Tibial artery (tissue), 4 donors: ENCODE data around the gene PARN.

Source experiments
- DNase-seq, 2 donors: peaks; one replicate each; pipeline ENCODE4 v3.0.0-alpha.2; 2019
- H3K27ac ChIP-seq, 2 donors: fragments of 200-600 bp; sonication (generic) in 1 of 2; 1 replicate in 1 of 2; 2 replicates in 1 of 2; pipeline ENCODE4 v1.5.1; 2018 to 2019; ENCODE audit warnings: mild to moderate bottlenecking in 1 of 2
- H3K27me3 ChIP-seq, 2 donors: fragments of 200-600 bp; sonication (generic) in 1 of 2; one replicate each; pipeline versions ENCODE4 v1.5.1 to v1.6.0; 2016 to 2019
- H3K36me3 ChIP-seq, 3 donors: fragments of 200-600 bp; sonication (generic) in 2 of 3; one replicate each; pipeline ENCODE4 v1.5.1; 2016 to 2019; ENCODE audit warnings: mild to moderate bottlenecking in 2 of 3
- H3K4me1 ChIP-seq, 4 donors: fragments of 200-600 bp; sonication (generic) in 2 of 4; 1 replicate in 3 of 4; 2 replicates in 1 of 4; pipeline ENCODE4 v1.5.1; 2016 to 2019
- H3K4me3 ChIP-seq, 2 donors: fragments of 200-600 bp; sonication (generic) in 1 of 2; 1 replicate in 1 of 2; 2 replicates in 1 of 2; pipeline ENCODE4 v1.5.1; 2018 to 2019; ENCODE audit warnings: mild to moderate bottlenecking in 2 of 2
- H3K9me3 ChIP-seq, 3 donors: fragments of 200-600 bp; sonication (generic) in 1 of 3; one replicate each; pipeline ENCODE4 v1.5.1; 2016 to 2019
- intact Hi-C: fragments of 100-400 bp; cut with DNase I; formaldehyde crosslinking; loops from one replicate; pipeline ENCODE4 v1.15.0; 2023; ENCODE audit warnings: low total_unique reads
- TF ChIP-seq, protein P1 (sequence below), 2 experiments: fragments of 200-600 bp in 1 of 2; fragments of 450-650 bp in 1 of 2; IDR thresholded peaks; one replicate each; pipeline ENCODE4 v1.5.1; 2017 to 2019; ENCODE audit warnings: antibody characterized with exemption in 2 of 2, mild to moderate bottlenecking in 1 of 2, moderate library complexity in 1 of 2

PARN gene

GRCh38 chr16:14529010-14529669, 100.9 kb downstream of the PARN start:
- Histone ChIP-seq H3K27ac (peak overlapping the region; percentile 36 to 66), H3K9me3 (no peaks in the 10 kb centered on the region), H3K27me3 (no peaks in the 10 kb centered on the region), H3K4me1 (peaks cover 5 to 31% (median 24%) of the 10 kb centered on the region in 4 donors), H3K4me3 (peak overlapping the region; percentile 21 to 45), H3K36me3 (peaks cover 0 to 4% (median 0%) of the 10 kb centered on the region in 3 donors)
- DNase-seq: peak; percentile 63 to 90
- TF ChIP-seq, protein P1, sequence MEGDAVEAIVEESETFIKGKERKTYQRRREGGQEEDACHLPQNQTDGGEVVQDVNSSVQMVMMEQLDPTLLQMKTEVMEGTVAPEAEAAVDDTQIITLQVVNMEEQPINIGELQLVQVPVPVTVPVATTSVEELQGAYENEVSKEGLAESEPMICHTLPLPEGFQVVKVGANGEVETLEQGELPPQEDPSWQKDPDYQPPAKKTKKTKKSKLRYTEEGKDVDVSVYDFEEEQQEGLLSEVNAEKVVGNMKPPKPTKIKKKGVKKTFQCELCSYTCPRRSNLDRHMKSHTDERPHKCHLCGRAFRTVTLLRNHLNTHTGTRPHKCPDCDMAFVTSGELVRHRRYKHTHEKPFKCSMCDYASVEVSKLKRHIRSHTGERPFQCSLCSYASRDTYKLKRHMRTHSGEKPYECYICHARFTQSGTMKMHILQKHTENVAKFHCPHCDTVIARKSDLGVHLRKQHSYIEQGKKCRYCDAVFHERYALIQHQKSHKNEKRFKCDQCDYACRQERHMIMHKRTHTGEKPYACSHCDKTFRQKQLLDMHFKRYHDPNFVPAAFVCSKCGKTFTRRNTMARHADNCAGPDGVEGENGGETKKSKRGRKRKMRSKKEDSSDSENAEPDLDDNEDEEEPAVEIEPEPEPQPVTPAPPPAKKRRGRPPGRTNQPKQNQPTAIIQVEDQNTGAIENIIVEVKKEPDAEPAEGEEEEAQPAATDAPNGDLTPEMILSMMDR (IDR thresholded peaks at IDR 0.05): peak; percentile 62 to 90
- intact Hi-C loops: loop anchor here (5.0 kb wide), 2 partner anchors 282 to 607 kb away; partner anchors contain the start of gene ERCC4

GRCh38 chr16:14528306-14528705, 101.8 kb downstream of the PARN start:
- Histone ChIP-seq H3K9me3 (no peaks in the 10 kb centered on the region), H3K4me3 (no peak overlapping the region), H3K4me1 (peaks cover 5 to 31% (median 24%) of the 10 kb centered on the region in 4 donors), H3K27me3 (no peaks in the 10 kb centered on the region), H3K36me3 (peaks cover 0 to 4% (median 0%) of the 10 kb centered on the region in 3 donors), H3K27ac (peak overlapping the region; percentile 66 to 78)
- DNase-seq: no peak
- TF ChIP-seq, protein P1 (IDR thresholded peaks at IDR 0.05): no peak
- intact Hi-C loops: loop anchor here (1.0 to 5.0 kb wide), 3 partner anchors 227 to 606 kb away; partner anchors contain the start of gene ERCC4

- Histone ChIP-seq H3K9me3 (no peaks in the 10 kb centered on the region), H3K27me3 (no peaks in the 10 kb centered on the region), H3K4me3 (no peak overlapping the region), H3K36me3 (no peaks in the 10 kb centered on the region), H3K4me1 (peaks cover 5 to 31% (median 24%) of the 10 kb centered on the region in 4 donors), H3K27ac (peak overlapping the region; percentile 66 to 78)
- TF ChIP-seq, protein P1 (IDR thresholded peaks at IDR 0.05): no peak
- intact Hi-C loops: loop anchor here (1.0 to 5.0 kb wide), 3 partner anchors 226 to 605 kb away; partner anchors contain the start of gene ERCC4
- DNase-seq: peak; percentile 68 to 85
Measured at GRCh38 chr16:14527411-14528044, 102.5 kb downstream of the PARN start.

DNA sequence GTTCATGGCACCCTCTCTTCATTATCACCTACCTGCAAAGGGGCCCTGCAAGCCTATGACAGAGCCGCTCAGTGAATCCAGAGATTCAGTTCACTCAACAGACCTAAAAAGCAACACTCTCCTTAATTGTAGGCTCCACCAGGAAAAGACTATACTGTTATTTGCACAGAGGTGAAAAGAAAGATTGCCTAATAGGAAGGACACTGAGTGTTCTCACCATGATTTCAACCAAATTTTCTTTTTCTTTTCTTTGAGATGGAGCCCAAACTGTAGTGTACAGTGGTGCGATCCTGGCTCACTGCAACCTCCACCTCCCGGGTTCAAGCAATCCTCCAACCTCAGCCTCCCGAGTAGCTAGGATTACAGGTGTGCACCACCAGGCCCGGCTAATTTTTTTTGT, 104.5 kb downstream of the PARN start:
- H3K27ac ChIP-seq: no peak overlapping the region
- H3K4me3 ChIP-seq: no peak overlapping the region
- peaks cover 5 to 31% (median 24%) of the 10 kb centered on the region in 4 donors for H3K4me1 ChIP-seq
- no peaks in the 10 kb centered on the region for H3K9me3 ChIP-seq
- intact Hi-C loops: loop anchor here (5.0 kb wide), 2 partner anchors 278 to 603 kb away; partner anchors contain the start of gene ERCC4
- TF ChIP-seq, protein P1 (IDR thresholded peaks at IDR 0.05): no peak
- H3K27me3 ChIP-seq: no peaks in the 10 kb centered on the region
- no peak for DNase-seq
- H3K36me3 ChIP-seq: no peaks in the 10 kb centered on the region

GRCh38 chr16:14524979-14525378, 105.1 kb downstream of the PARN start:
- TF ChIP-seq, protein P1 (IDR thresholded peaks at IDR 0.05): no peak
- H3K9me3 ChIP-seq: no peaks in the 10 kb centered on the region
- no peak overlapping the region for H3K27ac ChIP-seq
- peaks cover 5 to 31% (median 24%) of the 10 kb centered on the region in 4 donors for H3K4me1 ChIP-seq
- no peak for DNase-seq
- H3K4me3 ChIP-seq: no peak overlapping the region
- no peaks in the 10 kb centered on the region for H3K27me3 ChIP-seq
- H3K36me3 ChIP-seq: no peaks in the 10 kb centered on the region
- intact Hi-C loops: loop anchor here (5.0 kb wide), 2 partner anchors 278 to 603 kb away; partner anchors contain the start of gene ERCC4
